AG20443 (cell line): Measurements from ENCODE around the gene PSMD11.
A peak's percentile ranks its signal among the peaks of the same experiment; 100 is the strongest.
"Not testable (repeated sequence)": the region's sequence is repeated elsewhere in the genome, so short reads cannot be mapped to it uniquely, and the experiment has no call there.

Experiments used
- DNase-seq: peaks from one replicate; pipeline ENCODE4 v3.0.0; 2012; ENCODE audit warnings: low spot score, mixed read lengths

The PSMD11 gene

DNA sequence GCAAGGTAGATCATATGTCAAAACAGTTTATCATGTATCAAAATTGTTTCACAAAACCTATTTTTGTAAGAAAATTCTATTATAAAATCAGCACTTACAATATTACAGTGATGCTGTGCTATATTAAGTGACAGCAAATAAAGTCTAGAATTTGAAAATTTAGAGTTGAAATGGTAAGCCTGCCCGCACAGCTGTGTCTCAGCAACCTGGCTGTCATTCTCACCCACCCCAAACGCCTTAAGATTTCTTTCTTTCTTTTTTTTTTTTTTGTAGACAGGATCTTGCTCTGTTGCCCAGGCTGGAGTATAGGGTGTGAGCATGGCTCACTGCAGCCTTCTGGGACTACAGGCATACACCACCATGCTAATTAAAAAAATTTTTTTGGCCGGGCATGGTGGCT lies 69.3 kb downstream of the PSMD11 start:
- DNase-seq = no peak

DNA sequence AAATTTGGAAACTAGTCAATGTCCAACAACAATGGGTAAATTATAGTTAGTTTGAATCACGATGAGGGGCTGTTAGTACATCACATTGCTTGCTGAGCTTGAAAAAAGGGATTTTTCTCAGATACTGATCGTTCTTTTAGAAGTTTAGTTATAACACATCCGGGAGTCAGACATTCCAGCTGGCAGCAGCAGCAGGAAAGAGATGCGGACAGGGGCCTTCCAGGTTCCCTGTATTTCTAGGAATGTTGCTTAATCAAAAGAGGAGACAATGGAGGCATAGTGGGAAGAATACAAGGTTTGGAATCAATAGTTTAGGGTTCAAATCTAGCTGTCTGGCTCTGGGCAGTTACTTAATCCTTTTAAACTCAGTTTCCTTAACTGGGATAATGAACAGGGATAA lies 70.3 kb downstream of the PSMD11 start:
- DNase-seq = no peak

DNA sequence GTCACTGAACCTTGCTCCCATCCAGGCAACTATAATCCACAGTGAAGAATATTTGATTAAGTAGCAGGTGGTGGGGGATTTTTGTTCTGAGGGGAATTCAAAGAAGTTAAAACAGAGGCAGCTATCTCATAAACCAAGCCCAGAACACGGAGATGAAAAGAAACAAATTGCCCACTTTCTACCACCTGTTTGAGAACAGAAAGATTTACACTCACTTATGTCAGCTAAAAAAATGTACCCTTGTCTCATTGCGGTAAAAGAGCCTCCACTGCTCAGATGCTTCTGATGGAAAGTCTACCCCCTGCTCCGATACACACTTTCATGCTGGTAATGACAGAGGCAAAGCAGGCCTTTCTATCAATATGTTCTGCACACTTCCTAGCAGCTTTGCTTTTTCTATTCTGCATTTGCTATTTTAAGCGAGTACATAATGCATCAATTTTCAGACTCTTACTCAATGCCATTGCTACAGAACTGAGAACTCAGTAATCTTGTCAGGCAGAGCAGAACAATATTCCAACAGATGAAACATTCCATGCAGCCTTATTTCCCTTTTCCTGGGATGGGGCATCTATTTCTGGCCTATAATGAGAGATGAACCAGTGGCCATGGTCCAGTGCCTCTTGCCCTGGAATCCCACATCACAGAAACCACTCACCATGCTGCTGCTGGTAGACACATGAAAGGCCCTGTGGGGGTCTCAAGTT lies 71.5 kb downstream of the PSMD11 start:
- no peak for DNase-seq

DNA sequence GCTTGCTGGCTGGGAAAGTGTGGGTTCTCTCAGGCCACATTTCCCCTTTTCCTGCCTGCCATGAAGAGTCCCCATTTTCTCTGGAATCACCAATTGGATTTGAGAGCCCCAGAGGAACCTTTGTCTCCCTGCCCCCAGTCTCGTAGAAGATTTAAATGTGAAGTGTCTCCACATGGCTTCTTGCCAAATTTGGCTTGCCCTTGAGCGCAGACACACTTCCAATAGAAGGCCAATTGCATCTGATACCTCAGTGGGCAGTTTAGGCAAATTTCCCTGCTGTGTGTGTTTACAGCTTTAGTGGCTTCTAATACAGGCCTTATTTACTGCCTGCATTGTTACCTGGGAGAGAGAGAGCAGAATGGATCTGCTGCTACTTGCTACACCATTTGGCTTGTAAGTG lies 72.1 kb downstream of the PSMD11 start:
- DNase-seq = no peak

DNA sequence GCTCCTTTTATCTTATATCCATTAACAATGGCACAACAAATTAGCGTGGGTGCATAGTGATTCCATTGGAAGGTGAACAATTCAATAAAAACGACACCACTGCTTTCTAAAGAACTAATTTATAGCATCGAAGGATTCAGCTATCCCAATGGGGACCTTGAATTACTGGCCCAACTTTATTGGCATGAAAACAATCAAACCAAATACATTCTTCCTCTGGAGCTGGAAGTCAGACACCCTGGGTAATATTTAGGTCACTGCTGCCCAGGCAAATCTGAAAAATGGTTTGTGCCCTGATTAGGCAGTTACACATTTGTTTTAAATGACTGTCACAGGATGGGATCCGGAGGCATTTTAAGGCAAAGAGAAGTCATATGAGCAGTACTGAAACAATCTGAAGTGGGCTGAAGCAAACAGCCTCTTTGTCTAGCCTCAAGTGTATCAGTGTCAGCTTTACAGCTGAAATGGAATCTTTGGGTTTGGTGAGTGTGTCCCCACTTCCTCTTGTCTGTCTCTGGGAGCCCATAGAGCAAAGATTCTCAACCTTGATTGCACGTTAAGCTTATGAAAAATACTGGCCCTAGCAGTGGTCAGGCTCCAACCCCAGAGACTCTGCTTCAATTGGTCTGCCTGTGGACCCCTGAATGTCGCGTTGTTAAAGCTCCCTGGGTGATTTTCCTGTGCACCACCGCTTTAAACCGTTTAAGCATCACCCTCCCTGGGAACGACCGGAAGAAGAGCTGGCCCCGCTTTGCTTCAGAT lies 72.8 kb downstream of the PSMD11 start:
- DNase-seq = no peak

DNA sequence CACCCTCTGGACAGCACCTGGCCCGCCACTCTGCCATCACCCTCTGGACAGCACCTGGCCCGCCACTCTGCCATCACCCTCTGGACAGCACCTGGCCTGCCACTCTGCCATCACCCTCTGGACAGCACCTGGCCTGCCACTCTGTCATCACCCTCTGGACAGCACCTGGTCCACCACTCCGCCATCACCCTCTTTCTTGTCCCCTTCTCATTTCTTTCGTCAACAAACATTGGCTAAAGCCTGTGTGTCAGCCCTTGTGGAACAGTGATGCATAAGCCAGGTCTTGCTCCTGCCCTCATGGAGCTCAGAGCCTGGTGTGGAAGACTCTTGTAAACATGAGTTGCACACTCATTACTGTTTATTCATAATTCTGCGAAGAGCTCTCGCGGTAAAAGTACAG lies 73.7 kb downstream of the PSMD11 start:
- DNase-seq = no peak

DNA sequence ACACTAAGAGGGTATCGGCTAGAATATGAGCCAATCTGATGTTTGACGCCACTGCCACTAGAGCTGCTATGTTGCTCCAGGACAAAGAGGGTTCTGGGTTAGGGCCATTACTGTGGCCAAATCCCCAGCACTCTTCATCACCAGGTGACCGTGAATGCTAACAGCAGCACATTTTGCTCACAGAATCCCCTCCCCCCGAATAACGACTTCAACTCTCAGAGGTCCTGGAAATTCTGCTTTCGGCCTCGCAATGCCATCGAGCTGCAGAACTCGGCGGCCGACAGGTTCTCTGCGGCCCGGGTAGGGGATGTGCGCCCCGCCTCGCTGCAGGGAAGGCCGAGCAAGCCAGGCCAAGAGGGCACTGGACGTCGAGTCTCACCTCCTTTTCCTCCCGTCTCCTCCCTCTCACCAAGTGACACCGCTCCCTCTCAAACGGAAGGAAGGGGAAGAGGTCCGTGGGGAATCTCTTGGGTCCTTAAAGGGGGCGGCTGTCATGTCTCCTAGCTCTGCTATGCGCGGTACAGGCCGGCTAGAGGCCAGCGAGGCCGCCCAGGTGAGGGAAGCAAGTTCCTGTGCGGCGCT lies 74.4 kb downstream of the PSMD11 start:
- DNase-seq = no peak

DNA sequence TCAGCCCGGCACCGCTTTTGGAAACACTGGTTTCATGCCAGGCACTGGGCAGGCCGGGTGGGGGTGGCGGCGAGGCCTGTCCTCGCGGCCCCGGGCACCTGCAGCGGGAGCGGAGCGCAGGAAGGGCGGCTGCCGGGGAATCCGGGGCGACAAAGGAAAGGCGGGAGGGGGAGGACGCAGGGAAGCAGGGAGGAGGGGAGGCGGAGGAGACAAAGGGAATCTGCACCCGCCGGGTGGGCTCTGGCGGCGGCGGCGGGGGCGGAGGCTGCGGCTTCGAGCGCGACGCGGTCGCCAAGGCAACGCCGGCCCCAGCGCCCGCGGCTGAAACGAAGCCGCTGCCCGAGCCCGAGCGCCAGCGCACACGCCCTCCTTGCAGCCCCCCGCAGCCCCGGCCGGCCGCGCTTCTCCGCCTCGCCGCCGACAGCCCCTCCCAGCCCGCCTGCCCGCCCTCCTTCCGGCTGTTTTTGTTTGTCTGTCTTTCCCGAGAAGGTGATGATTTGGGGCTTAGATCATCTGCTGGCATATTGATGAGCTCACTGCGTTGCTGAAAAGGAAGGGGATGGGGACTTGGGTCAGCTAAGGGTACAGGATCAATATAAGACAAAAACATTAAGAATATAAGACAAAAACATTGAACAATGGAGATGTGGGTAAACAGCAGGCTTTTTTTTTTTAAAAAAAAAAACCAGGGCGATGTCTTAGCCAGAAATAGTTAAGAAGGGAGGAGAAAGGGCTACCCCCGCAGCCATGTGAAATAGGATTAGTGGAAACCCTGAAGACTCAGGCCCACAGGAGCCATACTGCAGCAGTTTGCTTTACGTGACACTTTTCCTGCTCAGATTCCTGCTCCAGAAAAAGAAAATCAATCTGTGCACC lies 75.2 kb downstream of the PSMD11 start:
- DNase-seq = peak; percentile 88

DNA sequence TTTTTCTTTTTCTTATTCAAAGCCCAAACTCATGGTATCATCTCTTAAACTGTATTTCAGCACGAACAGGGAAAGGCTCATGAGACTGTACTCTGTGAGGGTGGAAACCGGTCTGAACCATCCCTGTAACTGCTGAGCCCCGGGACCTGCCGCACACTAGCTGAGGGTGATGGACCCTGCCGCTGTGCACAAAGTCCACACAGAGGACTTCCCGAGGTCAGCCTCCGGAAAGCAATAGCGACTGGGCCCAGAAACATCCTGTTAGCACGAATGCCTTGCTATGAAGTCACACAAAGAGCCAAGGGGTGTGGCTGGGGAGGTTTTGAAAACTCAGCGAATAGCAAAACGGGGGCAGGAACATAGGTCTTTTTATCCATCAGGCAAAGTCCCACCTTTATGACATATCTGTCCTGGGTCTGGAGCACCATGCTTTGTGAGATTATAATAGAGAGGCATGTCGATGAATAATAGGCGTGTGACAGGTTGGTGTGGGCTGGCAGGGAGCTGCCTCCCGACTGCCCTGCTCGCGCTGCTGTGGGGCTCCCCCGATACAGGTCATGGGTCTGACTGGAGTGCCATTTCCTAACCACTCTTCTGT lies 75.9 kb downstream of the PSMD11 start:
- DNase-seq = peak; percentile 62

DNA sequence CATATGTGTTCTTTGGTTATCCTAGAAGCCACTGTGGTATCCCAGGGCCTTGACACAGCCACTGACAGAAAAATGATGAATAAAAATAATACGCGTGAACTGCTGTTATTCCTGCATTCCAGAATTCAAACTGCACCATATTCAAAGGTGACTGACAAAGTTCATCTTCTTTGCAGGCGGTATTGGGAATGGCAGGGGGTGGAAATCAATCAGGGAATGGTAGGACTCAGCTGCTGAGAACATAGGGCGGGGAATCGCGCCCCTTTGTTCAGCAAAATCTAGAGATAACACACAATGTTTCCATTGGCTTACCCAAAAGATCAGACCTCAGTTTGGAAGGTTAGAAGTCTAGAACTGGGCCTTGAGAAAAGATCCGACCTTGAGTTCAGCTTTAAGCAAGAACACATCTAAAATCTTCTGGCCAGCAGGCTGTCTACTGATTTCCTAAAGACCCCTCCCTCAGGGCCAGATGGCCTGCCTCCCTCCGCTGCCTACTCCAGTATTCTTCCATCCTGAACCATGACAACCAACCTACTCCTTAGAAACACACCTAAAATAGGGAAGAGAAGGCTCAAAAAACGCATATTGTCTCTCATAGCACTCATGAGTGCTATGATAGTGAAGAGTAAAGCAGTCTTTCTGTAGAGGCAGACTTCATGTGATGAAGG lies 76.6 kb downstream of the PSMD11 start:
- DNase-seq = no peak

DNA sequence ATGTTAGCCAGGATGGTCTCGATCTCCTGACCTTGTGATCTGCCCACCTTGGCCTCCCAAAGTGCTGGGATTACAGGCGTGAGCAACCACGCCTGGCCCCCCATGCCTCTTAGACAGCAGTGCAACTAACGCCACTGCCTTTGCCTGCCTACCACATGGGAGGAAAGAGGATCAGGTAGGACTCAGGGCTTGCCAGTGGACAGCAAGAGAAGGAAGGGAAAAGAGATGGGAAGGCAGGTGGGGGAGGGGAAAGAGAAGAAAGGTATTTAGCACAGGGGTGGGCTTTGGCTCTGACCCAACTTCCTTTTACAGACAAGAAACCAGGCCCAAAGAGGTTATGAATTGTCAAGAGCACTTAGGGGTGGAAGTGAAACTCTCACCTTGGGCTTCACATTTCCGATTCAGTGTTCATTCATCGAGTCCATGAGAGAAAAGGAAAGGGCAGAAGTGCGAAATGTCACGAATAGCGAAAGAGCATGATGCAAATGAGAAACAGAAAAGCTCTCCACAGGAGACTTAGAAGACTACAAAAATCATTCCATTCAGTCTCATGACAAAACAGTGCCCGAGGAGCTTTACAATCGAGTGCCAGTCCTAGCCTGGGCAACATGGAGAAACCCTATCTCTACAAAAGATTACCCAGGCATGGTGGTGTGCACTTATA lies 78.8 kb downstream of the PSMD11 start:
- no peak for DNase-seq

DNA sequence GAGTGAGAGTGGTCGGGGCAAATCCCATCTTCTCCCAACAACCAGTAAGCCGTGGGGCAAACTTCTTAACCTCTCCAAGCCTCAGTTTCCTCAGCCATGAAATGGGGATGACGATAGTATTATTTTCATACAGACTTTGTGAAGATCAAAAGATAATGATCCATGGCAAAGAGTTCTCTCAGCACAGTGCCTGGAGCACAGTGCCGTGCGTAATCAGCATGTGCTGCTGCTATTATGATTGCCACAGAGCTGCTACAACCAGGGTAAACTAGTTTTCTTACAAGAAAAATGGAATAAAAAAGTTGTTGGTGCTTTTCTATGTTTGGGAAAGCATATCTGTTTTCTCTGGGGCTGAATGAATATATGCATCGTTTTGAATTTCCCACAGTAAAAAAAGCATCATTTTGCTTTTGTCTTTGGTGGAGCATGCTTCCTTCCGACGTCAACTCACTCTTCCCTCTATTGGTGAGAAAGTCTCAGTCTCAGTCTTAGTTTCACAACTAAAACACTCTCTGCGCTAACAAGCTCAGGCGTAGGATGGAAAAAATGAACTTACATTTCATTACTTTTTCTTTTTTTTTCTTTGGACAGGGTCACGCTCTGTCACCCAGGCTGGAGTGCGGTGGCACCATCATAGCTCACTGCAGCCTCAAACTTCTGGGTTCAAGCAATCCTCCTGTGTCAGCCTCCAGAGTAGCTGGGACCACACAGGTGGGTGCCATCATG lies 79.7 kb downstream of the PSMD11 start:
- DNase-seq = no peak

DNA sequence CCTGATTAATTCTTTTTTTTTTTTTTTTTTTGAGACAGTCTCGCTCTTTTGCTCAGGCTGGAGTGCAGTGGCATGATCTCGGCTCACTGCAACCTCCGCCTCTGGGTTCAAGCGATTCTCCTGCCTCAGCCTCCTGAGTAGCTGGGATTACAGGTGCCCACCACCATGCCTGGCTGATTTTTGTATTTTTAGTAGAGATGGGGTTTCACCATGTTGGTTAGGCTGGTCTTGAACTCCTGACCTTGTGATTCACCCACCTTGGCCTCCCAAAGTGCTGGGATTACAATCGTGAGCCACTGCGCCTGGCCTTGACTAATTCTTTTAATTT lies 80.2 kb downstream of the PSMD11 start:
- DNase-seq = not testable (repeated sequence)

DNA sequence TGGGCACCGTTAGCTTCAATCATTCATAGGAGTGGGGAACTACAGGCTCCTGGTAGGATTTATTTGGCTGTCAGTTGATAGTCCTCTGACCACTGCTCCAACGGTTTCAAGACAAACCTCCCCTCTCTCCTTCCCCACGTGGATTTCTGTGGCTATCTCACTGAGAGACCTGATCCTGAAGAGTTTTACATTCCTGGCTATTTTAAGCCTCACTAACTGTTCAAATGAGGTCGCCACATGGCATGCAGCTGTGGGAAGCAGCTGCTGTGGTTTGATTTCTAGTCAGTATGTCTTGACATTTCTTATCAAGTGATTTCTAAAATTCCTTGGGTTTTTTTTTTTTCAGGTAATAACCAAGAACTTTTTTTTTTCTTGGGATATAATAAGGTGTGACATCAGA lies 80.8 kb downstream of the PSMD11 start:
- DNase-seq = peak; percentile 82

DNA sequence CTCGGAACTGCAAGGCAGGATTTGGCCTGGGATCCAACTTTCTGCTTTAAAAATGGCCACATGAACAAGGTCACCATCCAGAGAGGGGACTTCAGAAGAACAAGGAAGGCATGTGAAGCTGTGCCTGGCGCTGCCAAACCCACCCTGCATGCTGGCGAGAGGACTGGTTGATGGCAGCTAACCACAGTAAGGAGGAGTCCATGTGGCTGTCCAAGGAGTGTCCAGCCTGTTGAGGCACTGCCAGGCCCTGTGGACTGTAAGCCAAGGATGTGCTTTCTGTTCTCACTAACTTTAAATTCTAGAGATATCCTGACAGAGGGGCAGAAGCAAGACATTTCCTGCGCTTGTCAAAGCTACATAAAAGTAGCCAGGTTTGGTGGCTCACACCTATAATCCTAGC lies 82.8 kb downstream of the PSMD11 start:
- peak; percentile 30 for DNase-seq

DNA sequence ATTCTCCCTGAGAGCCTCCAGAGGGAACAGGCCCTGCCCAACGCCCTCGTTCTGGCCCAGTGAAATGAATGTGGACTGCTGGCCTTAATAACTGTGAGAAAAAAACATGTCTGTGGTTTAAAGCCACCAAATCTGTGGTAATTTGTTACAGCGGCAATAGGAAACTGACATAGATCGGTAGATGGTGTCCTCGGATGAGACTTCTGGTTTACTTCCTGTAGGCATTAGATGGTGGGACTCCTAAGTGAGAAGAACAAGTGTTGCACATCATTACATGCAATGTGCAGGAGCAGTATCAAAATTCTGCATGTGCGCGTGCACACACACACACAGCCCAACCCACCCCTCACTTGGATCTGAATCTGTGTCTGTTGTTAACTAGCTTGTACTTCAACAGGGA lies 84.5 kb downstream of the PSMD11 start:
- DNase-seq = no peak

DNA sequence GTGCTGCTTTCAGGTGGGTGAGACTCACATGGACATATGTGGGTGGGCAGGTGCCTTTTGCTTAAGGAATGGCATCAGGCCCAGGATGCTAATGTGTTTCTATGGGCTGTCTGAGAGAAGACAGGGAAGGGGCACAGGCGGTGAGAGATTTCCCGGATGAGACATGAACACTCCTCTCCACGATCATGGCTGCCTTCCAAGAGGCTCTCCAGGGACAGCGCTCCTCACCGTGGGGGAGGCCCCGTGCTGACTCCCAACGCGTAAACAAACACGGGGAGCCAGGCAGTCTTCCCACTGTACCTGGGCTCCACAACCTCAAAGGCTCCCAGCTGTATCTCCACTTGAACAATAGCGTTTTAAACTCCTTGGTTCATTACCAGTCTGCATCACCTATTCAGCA lies 85.3 kb downstream of the PSMD11 start:
- DNase-seq = no peak
